OCI-LY1 (cell line): ENCODE results near the gene ASCC2.

ENCODE experiments used
- CTCF ChIP-seq: fragments of 200-600 bp; sonication (generic), shearing (Covaris generic); IDR thresholded peaks from 2 replicates; pipeline ENCODE4 v1.5.1; 2017; ENCODE audit warnings: mild to moderate bottlenecking, antibody characterized with exemption, low read length, moderate library complexity, mixed read lengths
- EZH2 ChIP-seq: fragments of 200-600 bp; sonication (generic), shearing (Covaris generic); IDR thresholded peaks from 2 replicates; pipeline ENCODE4 v1.8.0; 2017; ENCODE audit warnings: borderline replicate concordance, mixed run types, mild to moderate bottlenecking, antibody characterized with exemption, low read length, moderate library complexity, mixed read lengths

GRCh38 chr22:29867260-29867659, 29.2 kb upstream of the ASCC2 start:
- no peak for TF ChIP-seq CTCF
- no peak for TF ChIP-seq EZH2
